ENCODE measurements around the gene IGSF8. TPM values are rescaled to one million over a fixed set of nuclear protein-coding genes. Genes with fewer than 3 reads are reported as not detected.

The IGSF8 gene
- total and polyA plus RNA-seq, 2 of the 8 experiments (the other 6 are each of a cell fraction or from before 2014, with no cell fraction given) = 69.6 to 132 TPM

GRCh38 chr1:160045653-160046052 is 52.8 kb downstream of the IGSF8 start:
- no peak for FAIRE-seq
- TF ChIP-seq SP4 (IDR thresholded peaks at IDR 0.05; ENCODE audit: low read length) = no peak
- TF ChIP-seq ZNF274 (IDR thresholded peaks at IDR 0.05; ENCODE audit: borderline replicate concordance, extremely low read depth, low read length) = no peak
- no peak for TF ChIP-seq MAFK (IDR thresholded peaks at IDR 0.05; ENCODE audit: low read depth, low read length)
- no peak for TF ChIP-seq HDAC6 (IDR thresholded peaks at IDR 0.05; ENCODE audit: low read depth, low read length)
- no peak for TF ChIP-seq RXRA (IDR thresholded peaks at IDR 0.05; ENCODE audit: insufficient read depth, low read depth, low read length)
- TF ChIP-seq SP2 (IDR thresholded peaks at IDR 0.05; ENCODE audit: low read length) = no peak
- no peak for TF ChIP-seq JUN (IDR thresholded peaks at IDR 0.05; ENCODE audit: low read depth, low read length)
- TF ChIP-seq CBX5 (IDR thresholded peaks at IDR 0.05; ENCODE audit: low read depth, low read length) = no peak
- TF ChIP-seq BACH1 (IDR thresholded peaks at IDR 0.05; ENCODE audit: low read length) = no peak
- TF ChIP-seq RAD21 (IDR thresholded peaks at IDR 0.05 in 1 of 2, conservative IDR thresholded peaks at IDR 0.05 in 1 of 2; ENCODE audit: low read depth in 2 of 2, low read length in 2 of 2) = no peak
- TF ChIP-seq BRCA1 (IDR thresholded peaks at IDR 0.05; ENCODE audit: low read depth, low read length) = no peak
- TF ChIP-seq HDAC2 (IDR thresholded peaks at IDR 0.05; ENCODE audit: borderline replicate concordance in 1 of 2, low read depth in 2 of 2, low read length in 2 of 2) = no peak
- no peak for TF ChIP-seq RFX5 (IDR thresholded peaks at IDR 0.05; ENCODE audit: borderline replicate concordance, low read depth, low read length)
- no peak for TF ChIP-seq TBP (IDR thresholded peaks at IDR 0.05; ENCODE audit: low read depth, low read length)

More at GRCh38 chr1:160045653-160046052, 52.8 kb downstream of the IGSF8 start:
- H3K56ac ChIP-seq (replicated peaks; ENCODE audit: insufficient read length, low read depth, low read length) = no peak overlapping the region
- no peak overlapping the region for H2BK5ac ChIP-seq (ENCODE audit: low read depth, low read length)
- no peak overlapping the region for H3K9ac ChIP-seq (replicated peaks in 1 of 4; ENCODE audit: extremely low read depth in 1 of 4, low read depth in 3 of 4, low read length in 3 of 4)
- H2BK15ac ChIP-seq (ENCODE audit: low read length) = no peak overlapping the region
- no peak overlapping the region for H2BK20ac ChIP-seq (ENCODE audit: low read length)
- H4K5ac ChIP-seq (ENCODE audit: insufficient read length, low read depth, low read length) = no peak overlapping the region
- H4K8ac ChIP-seq (ENCODE audit: extremely low read depth, insufficient read depth, low read length) = no peak overlapping the region
- no peaks in the 10 kb centered on the region for H4K20me1 ChIP-seq (replicated peaks in 1 of 2; ENCODE audit: control insufficient read depth in 1 of 2, insufficient read depth in 2 of 2, low read length in 2 of 2)
- no peak overlapping the region for H3K4me3 ChIP-seq (ENCODE audit: extremely low read depth in 1 of 4, insufficient read depth in 2 of 4, low read depth in 3 of 4, low read length in 4 of 4)
- H3K23ac ChIP-seq (ENCODE audit: insufficient read length) = no peak overlapping the region
- no peaks in the 10 kb centered on the region for H3K36me3 ChIP-seq (ENCODE audit: control insufficient read depth in 2 of 4, insufficient read depth in 4 of 4, low read length in 3 of 4)
- no peaks in the 10 kb centered on the region for H3K79me2 ChIP-seq (ENCODE audit: control insufficient read depth in 1 of 2, insufficient read depth in 2 of 2, low read length in 2 of 2)
- ChIA-PET POLR2A (ENCODE audit: partially characterized antibody) (interaction anchor here (0.6 to 3.4 kb wide), 13 partner anchors 9 to 338 kb away, joined by 3 to 18 read pairs (median 4); partner anchors contain the start of gene PIGM), CTCF (ENCODE audit: partially characterized antibody) (interaction anchor here (0.7 to 46.4 kb wide), 26 partner anchors 9 to 1075 kb away, joined by 3 to 1874 read pairs (median 4); partner anchors contain the start of genes CFAP45, IGSF8, KCNJ10 and KCNJ9)
- peaks cover 10 to 24% (median 16%) of the 10 kb centered on the region in 4 experiments for H3K4me1 ChIP-seq (replicated peaks in 1 of 4; ENCODE audit: control insufficient read depth in 3 of 4, insufficient read depth in 4 of 4, low read length in 3 of 4)
- no peak overlapping the region; a peak in 1 of 4 replicates for H3K4me2 ChIP-seq (ENCODE audit: insufficient read depth in 1 of 2, low read depth in 2 of 2, low read length in 2 of 2)
- H3K23me2 ChIP-seq (ENCODE audit: low read depth, low read length) = no peaks in the 10 kb centered on the region
- H2BK12ac ChIP-seq (ENCODE audit: low read depth, low read length) = no peak overlapping the region
- H3K27ac ChIP-seq (ENCODE audit: low read depth, low read length) = no peak overlapping the region
- H4K91ac ChIP-seq (replicated peaks; ENCODE audit: insufficient read length, low read length) = no peak overlapping the region
- no peak overlapping the region for H2AK5ac ChIP-seq (ENCODE audit: low read depth, low read length)
- no peak overlapping the region for H3K4ac ChIP-seq (replicated peaks; ENCODE audit: insufficient read length, low read depth, low read length)
- H3K27me3 ChIP-seq (replicated peaks in 1 of 4; ENCODE audit: control insufficient read depth in 3 of 4, extremely low read depth in 1 of 4, insufficient read depth in 3 of 4, low read length in 3 of 4) = no peaks in the 10 kb centered on the region; a peak in 1 of 7 replicates
- no peak for DNase-seq (ENCODE audit: low read depth in 1 of 2, low spot score in 2 of 2)
- WGBS, 2 experiments (ENCODE audit: extremely low coverage in 1 of 2, insufficient coverage in 1 of 2, insufficient read length in 1 of 2, insufficient replicate concordance in 2 of 2, low coverage in 1 of 2, low lambda C conversion rate in 2 of 2, missing lambda C conversion rate in 1 of 2) = 90% methylated on average over 2 of the region's 2 CpGs; no CpG with 5 or more reads in 1 of the 2 experiments
- H3K18ac ChIP-seq (ENCODE audit: extremely low read depth, low read length) = no peak overlapping the region
- H3K9me3 ChIP-seq (ENCODE audit: insufficient read depth in 2 of 2, low read depth in 1 of 2, low read length in 1 of 2) = no peaks in the 10 kb centered on the region
- H3K14ac ChIP-seq (ENCODE audit: insufficient read length) = no peak overlapping the region
- H2BK120ac ChIP-seq (replicated peaks; ENCODE audit: low read depth, low read length) = no peak overlapping the region
- H2AFZ ChIP-seq (ENCODE audit: low read length) = no peak overlapping the region
- no peaks in the 10 kb centered on the region for H3K79me1 ChIP-seq (ENCODE audit: low read depth, low read length)

Data from H1 (cell line).